Hepatocyte (in vitro differentiated cells): Measurements from ENCODE around the gene CD34. TPM values are rescaled to one million over a fixed set of nuclear protein-coding genes. Genes with fewer than 3 reads are reported as not detected.

Experiments
- DNase-seq: peaks from one replicate; pipeline ENCODE4 v3.0.0-alpha.2; 2016; ENCODE audit warnings: low spot score
- H2AFZ ChIP-seq: fragments of 200-600 bp; sonication (generic); 2 replicates; pipeline ENCODE4 v1.6.0; 2016; ENCODE audit warnings: antibody characterized with exemption, mild to moderate bottlenecking
- H3K27ac ChIP-seq: fragments of 200-600 bp; sonication (generic); 2 replicates; pipeline ENCODE4 v1.5.1; 2016; ENCODE audit warnings: mild to moderate bottlenecking
- H3K27me3 ChIP-seq: fragments of 200-600 bp; sonication (generic); 2 replicates; pipeline ENCODE4 v1.6.1; 2016
- H3K36me3 ChIP-seq: fragments of 200-600 bp; sonication (generic); replicated peaks from 2 replicates; pipeline ENCODE4 v1.5.1; 2016; ENCODE audit warnings: low read depth; ENCODE audit not compliant: insufficient read depth
- H3K4me1 ChIP-seq: fragments of 200-600 bp; sonication (generic); 2 replicates; pipeline ENCODE4 v1.5.1; 2016; ENCODE audit warnings: mild to moderate bottlenecking, moderate library complexity; ENCODE audit not compliant: insufficient read depth
- H3K4me2 ChIP-seq: fragments of 200-600 bp; sonication (generic); 2 replicates; pipeline ENCODE4 v1.6.0; 2016
- H3K4me3 ChIP-seq: fragments of 200-600 bp; sonication (generic); 2 replicates; pipeline ENCODE4 v1.5.1; 2016; ENCODE audit warnings: mild to moderate bottlenecking
- H3K79me2 ChIP-seq: fragments of 200-600 bp; sonication (generic); 2 replicates; pipeline ENCODE4 v1.6.0; 2017; ENCODE audit warnings: mild to moderate bottlenecking
- H3K9me2 ChIP-seq: fragments of 200-600 bp; sonication (generic); replicated peaks from 2 replicates; pipeline ENCODE4 v1.6.0; 2017; ENCODE audit warnings: mild to moderate bottlenecking; ENCODE audit not compliant: insufficient read depth
- H3K9me3 ChIP-seq: fragments of 200-600 bp; sonication (generic); 2 replicates; pipeline ENCODE4 v1.5.1; 2016; ENCODE audit warnings: low read depth, mild to moderate bottlenecking
- H4K20me1 ChIP-seq: fragments of 200-600 bp; sonication (generic); 2 replicates; pipeline ENCODE4 v1.6.0; 2016; ENCODE audit warnings: mild to moderate bottlenecking; ENCODE audit not compliant: insufficient read depth, poor library complexity, severe bottlenecking
- EZH2 ChIP-seq: fragments of 200-600 bp; sonication (generic); IDR thresholded peaks from 2 replicates; pipeline ENCODE4 v1.6.1; 2016; ENCODE audit warnings: antibody characterized with exemption, mild to moderate bottlenecking, borderline replicate concordance
- EZH2phosphoT487 ChIP-seq: fragments of 200-600 bp; sonication (generic); IDR thresholded peaks from one replicate; pipeline ENCODE4 v1.6.1; 2018; ENCODE audit warnings: antibody characterized with exemption, mild to moderate bottlenecking, low read depth, moderate library complexity; ENCODE audit not compliant: unreplicated experiment, severe bottlenecking
- WGBS: methylation state at CpG from one replicate; pipeline ENCODE4 v1.1.6; 2016; ENCODE audit warnings: low lambda C conversion rate; ENCODE audit errors: missing lambda C conversion rate; 5-methylcytosine and 5-hydroxymethylcytosine counted together
- polyA plus RNA-seq: library from polyadenylated mRNA; unstranded; fragments of >200 nt; fragmentation: Nextera tagmentation; extraction: Ambion mirVana; gene quantifications from 2 replicates; pipeline ENCODE4 v1.2.1, GENCODE V29; 2016
- total RNA-seq: library from RNA; depleted of rRNA; stranded (reverse); fragments of >200 nt; gene quantifications from 2 replicates; pipeline ENCODE4 v1.2.3, GENCODE V29; 2014
- TF ChIP-seq, protein P1 (sequence below): fragments of 200-600 bp; sonication (generic); IDR thresholded peaks from 2 replicates; pipeline ENCODE4 v1.5.1; 2016; ENCODE audit warnings: antibody characterized with exemption, mild to moderate bottlenecking; ENCODE audit not compliant: poor library complexity

The CD34 gene
- total and polyA plus RNA-seq, 2 experiments from 2014 or later = 0.90 to 2.4 TPM

DNA sequence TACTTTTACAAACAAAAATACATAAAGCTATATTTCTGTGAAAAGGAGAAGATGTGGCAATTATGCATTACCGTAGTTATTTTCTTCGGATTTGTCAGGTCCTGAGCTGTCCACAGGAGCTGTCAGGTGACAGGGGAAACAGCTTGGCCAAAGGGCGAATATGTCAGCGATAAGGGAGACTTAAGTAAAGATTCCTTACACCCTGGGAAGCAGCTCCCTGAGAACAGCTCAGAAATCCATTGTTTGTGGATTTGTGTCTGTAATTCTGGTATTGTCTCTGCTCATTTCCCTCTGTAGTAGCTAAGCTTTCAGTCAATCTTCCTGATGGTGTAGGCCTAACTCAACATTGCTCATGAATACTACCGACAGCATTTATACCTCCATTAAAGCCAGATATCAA lies 7.1 kb upstream of the CD34 start:
- Histone ChIP-seq H3K36me3 (no peaks in the 10 kb centered on the region), H3K9me2 (no peaks in the 10 kb centered on the region), H2AFZ (no peak overlapping the region), H3K4me2 (peak overlapping the region; percentile 33), H3K4me3 (no peak overlapping the region), H3K79me2 (no peaks in the 10 kb centered on the region), H3K27me3 (peaks cover 5% of the 10 kb centered on the region), H3K4me1 (no peaks in the 10 kb centered on the region), H3K27ac (peak overlapping the region; percentile 54), H3K9me3 (no peaks in the 10 kb centered on the region), H4K20me1 (no peaks in the 10 kb centered on the region)
- WGBS = 48% methylated on average over 5 of the region's 5 CpGs
- DNase-seq = peak; percentile 66
- TF ChIP-seq EZH2phosphoT487 = peak; percentile 71
- TF ChIP-seq, protein P1, sequence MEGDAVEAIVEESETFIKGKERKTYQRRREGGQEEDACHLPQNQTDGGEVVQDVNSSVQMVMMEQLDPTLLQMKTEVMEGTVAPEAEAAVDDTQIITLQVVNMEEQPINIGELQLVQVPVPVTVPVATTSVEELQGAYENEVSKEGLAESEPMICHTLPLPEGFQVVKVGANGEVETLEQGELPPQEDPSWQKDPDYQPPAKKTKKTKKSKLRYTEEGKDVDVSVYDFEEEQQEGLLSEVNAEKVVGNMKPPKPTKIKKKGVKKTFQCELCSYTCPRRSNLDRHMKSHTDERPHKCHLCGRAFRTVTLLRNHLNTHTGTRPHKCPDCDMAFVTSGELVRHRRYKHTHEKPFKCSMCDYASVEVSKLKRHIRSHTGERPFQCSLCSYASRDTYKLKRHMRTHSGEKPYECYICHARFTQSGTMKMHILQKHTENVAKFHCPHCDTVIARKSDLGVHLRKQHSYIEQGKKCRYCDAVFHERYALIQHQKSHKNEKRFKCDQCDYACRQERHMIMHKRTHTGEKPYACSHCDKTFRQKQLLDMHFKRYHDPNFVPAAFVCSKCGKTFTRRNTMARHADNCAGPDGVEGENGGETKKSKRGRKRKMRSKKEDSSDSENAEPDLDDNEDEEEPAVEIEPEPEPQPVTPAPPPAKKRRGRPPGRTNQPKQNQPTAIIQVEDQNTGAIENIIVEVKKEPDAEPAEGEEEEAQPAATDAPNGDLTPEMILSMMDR = no peak
- TF ChIP-seq EZH2 = no peak

GRCh38 chr1:207917080-207917479 lies 6.2 kb upstream of the CD34 start:
- Histone ChIP-seq H3K27me3 (peaks cover 14% of the 10 kb centered on the region), H3K27ac (peak overlapping the region; percentile 54), H4K20me1 (no peaks in the 10 kb centered on the region), H3K4me1 (no peaks in the 10 kb centered on the region), H3K4me3 (no peak overlapping the region), H3K36me3 (no peaks in the 10 kb centered on the region), H3K79me2 (no peaks in the 10 kb centered on the region), H2AFZ (no peak overlapping the region), H3K9me2 (no peaks in the 10 kb centered on the region), H3K4me2 (no peak overlapping the region), H3K9me3 (no peaks in the 10 kb centered on the region)
- no peak for TF ChIP-seq EZH2
- TF ChIP-seq, protein P1 = no peak
- TF ChIP-seq EZH2phosphoT487 = no peak
- no peak for DNase-seq
- WGBS = 94% methylated on average over 4 of the region's 4 CpGs

DNA sequence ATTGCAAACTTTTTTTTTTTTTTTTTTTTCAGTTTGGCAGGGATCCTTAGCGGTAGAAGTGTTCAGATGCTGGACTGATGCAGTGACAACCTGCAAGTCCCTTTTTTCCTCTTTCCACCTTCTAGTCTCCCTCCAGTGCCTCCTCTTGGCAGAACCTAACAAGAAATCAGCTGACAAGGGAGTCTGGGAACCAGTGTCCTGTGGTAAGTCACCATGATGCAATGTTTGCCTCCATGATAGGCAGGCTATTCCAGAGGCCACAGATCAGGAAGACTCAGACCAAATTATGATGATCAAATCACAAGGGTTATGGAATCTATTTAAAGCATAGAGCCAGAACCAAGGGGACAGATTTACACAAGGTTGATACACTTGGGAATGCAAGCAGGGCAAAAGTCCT lies 3.0 kb upstream of the CD34 start:
- Histone ChIP-seq H3K27me3 (peaks cover 40% of the 10 kb centered on the region), H3K4me3 (no peak overlapping the region), H3K9me3 (no peaks in the 10 kb centered on the region), H2AFZ (no peak overlapping the region), H4K20me1 (no peaks in the 10 kb centered on the region), H3K36me3 (no peaks in the 10 kb centered on the region), H3K79me2 (no peaks in the 10 kb centered on the region), H3K4me1 (no peaks in the 10 kb centered on the region), H3K27ac (no peak overlapping the region), H3K4me2 (no peak overlapping the region), H3K9me2 (no peaks in the 10 kb centered on the region)
- TF ChIP-seq, protein P1 = no peak
- TF ChIP-seq EZH2 (no peak), EZH2phosphoT487 (no peak)
- DNase-seq = peak; percentile 27
- 96% methylated on average over 1 of the region's 1 CpG for WGBS
